Limb (tissue), 2 donors: ENCODE results near the gene PAK6.

Experiments used
- DNase-seq, 2 donors: peaks; one replicate each; pipeline ENCODE4 v3.0.0-alpha.2; 2016; ENCODE audit errors: extremely low spot score in 2 of 2

PAK6 gene

DNA sequence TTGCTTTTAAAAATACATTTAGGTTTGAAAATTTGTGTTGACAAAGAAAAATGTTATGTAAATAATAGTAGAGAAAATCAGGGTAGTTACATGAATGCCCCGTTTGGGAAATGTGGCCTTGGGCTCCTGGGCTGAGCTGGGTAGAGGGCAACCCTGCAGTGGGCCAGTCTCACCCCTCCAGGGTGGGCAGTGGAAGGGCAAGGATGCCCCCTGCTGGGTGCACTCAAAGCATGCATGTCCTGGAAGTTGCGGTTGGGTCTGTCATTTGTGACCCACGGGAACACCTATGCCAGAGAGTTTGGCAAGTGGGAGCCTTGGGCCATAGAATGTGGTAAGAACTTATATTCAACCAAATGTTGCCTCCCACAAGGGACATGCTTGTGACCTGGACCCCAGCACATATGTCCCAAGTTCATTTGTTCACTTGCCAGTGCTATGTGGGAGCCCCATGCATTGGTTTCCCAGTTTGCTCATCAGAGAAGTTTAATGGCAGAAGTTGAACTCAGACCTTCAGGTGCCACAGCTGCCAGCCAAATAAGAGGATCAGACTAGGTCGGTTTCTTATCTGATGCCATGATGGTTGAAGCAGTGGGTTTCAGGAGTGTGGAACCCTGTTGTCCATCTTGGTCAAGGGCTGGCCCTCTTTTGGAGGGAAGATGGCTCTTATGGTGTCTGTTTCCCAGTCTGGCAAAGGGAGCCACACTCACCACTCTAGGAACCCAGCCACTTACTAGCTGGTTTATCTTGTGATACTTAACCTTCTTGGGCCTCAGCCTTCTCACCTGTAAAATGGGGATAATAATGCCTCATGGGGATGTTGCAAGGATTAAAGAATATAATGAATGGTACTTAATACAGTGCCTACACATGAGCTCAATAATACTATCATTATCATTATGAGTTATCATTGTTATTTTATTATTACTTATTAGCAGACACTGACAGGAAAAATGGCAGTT lies 71.4 kb downstream of the PAK6 start:
- DNase-seq, result peak in 1 of 2 donors; percentile 70

DNA sequence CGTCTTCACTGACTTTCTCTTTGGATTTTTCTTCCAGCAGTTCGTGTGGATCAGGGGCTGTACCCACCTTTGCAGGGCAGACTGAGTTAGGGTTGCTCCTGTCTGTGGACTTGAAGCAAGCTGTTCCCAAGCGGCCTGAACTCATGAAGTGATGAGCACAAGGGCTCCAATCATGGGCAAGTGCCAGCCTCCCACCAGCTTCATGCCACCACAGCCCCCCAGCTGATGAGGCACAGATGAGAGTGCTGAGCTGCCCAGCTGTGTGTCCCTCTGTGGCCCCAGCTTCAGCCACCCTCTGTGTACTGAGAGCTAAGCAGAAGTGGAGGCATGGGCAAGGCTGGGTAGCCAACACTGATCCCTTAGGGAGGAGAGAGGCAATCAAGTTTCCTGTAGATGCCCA lies 72.1 kb downstream of the PAK6 start:
- no peak for DNase-seq

DNA sequence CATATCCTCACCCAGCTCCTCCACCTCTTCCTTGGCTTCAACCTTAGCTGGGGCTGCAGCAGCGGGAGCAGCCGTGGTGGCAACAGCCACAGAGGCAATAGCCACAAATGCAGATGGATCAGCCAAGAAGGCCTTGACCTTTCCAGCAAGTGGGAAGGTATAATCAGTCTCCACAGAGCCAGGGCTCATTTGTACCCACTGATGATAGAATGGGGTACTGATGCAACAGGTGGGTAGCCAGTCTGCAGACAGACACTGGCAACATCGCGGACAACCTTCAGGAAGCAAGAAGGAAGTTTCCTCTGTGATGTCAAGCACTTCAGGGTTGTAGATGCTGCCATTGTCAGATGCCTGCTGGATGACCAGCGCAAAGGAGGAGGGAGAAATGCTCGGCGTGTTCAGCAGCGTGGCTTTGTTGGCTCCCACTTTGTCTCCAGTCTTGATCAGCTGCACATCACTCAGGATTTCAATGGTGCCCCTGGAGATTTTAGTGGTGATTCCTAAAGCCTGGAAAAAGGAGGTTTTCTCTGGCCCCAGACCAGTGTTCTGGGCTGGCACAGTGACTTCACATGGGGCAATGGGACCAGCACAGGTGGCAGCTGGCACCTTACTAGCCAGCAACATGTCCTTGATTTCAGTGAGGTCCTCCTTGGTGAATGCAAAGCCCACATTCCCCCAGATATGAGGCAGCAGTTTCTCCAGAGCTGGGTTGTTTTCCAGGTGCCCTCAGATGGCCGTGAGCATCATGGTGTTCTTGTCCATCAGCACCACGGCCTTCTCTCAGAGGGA lies 73.7 kb downstream of the PAK6 start:
- DNase-seq, result no peak

DNA sequence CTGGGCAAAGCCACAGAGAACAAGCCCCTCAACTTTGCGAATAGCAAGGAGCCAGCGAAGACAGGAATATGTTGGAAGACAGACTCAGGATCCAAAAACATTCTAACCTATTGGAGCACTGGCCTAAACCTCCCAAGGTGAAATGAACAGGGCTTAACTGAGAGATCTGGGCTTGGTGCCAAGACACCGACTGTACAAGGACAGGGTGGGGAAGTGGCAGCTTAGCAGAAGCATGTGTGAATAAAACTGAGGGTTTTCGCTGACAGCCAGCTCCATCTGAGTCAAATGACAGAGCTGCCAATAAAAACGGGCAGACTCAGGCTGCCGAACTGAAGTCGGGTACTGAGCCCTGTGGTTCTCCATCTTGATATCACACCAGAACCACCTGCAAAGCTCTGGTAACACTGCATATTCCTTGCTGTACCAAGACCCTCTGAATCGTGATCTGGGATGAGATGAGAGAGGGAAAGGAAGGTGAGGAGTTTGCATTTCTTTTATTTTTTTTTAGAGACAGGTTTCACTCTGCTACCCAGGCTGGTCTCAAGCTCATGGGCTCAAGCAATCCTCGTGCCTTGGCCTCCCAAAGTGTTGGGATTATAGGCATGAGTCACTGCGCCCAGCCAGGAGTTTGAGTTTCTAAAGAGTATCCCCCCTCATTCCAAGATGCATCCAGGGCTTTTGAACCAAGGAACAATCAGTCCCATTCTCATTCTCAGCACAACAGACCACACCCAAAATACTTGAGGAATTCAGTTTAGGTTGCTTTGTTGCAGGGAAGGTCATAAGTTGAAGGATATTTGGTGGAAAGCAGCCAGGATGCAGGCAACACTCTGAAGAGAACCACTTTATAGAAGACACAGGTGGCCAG lies 74.9 kb downstream of the PAK6 start:
- DNase-seq, result peak in 1 of 2 donors; percentile 62

DNA sequence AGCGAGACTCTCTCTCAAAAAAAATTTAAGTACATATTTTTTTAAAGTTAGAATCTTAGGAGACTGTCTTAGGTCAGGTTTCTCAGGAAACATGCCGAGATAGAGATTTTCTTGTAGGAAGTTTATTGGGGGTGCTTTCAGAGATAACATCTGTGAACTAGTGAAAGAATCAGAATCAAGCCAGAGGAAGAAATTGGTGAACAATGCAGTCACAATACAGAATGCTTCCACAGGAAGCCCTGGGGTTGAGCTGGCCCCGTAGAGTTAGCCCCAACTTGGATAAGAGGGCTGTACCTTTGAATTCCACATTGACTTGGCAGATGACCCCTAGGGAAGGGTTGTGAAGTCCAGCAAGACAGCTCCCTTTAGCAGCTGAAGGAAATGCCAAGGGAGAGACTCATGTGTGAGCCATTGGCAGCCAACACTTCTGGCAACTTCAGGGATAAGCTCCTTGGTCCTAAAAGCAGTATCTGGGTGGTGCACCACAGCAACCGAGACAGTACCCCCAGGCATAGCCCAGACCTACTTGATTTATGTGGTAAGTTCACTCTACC lies 75.9 kb downstream of the PAK6 start:
- DNase-seq, result no peak

DNA sequence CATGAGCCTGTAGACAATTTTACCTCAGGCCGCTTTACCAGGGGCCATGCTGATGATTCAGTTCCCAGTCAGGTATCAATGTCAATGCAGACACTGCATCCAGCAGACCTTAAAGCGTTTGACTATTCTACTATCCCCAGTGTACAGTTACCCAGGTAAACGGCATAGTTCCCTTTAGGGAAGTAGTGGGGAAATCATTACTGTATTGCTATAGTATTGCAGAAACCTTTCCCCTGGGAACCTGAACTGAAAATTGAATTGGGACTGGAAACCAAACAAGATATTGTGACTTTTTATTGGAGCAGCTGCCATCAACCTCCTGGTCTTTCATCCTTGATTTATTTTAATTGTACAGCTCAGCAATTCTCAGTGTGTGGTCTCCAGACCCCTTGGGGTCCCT lies 78.1 kb downstream of the PAK6 start:
- DNase-seq, result no peak

DNA sequence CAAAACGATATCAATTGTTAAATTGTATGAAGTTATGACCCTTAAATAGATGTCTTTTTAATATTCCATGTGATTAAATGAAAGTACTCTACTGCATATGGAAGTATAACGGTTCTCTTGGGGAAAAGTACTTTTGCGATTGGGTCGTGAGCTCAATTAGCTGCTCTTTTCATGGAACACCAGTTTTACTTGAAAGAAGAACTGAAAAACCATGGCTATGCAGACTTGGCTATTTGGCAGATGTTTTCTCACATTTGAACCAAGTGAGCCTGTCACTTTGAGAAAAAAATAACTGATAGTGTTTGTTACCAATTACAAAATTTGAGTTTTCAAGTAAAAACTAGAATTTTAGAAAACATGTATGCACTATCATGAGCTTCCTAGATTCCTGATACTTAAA lies 78.7 kb downstream of the PAK6 start:
- DNase-seq, result no peak

DNA sequence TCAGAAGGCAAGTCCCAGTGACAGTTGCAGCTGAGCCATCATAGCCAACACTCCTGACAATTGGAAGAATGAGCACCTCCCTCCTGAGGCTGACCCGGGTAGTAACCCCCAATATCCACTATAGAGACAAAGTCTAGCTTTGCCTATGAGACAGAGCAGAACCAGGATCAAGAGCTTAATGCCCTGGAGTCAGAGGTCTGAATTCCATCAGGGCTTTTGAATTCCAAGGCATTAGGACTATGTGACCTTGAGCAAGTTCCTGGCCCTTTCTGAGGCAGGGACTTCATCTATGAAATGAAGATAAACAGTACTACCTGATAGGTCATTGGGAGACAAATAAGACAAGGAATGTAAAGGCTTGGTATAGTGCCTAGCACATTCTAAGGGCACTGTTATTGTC lies 81.5 kb downstream of the PAK6 start:
- no peak for DNase-seq

DNA sequence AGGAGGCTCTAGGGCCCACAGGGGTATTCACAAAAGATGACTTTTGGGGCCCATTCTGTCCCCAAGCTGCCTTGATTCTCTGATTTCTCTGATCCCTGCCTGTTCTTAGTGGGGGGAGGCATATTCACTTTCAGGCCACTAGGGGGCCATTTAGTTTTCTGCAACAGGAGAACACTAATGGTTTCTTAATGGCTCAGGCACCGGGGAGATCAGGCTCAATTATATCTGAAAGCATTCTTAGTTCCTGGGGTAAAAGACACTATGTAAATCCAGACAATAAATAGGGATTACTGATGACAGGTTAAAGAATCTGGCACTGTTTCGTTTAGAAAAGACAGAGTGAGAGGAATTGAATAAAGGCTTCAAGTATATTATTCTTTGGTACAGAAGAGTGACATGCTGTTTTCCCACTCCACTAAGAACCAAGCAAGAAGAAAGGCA lies 82.1 kb downstream of the PAK6 start:
- DNase-seq, result peak in 1 of 2 donors; percentile 80

DNA sequence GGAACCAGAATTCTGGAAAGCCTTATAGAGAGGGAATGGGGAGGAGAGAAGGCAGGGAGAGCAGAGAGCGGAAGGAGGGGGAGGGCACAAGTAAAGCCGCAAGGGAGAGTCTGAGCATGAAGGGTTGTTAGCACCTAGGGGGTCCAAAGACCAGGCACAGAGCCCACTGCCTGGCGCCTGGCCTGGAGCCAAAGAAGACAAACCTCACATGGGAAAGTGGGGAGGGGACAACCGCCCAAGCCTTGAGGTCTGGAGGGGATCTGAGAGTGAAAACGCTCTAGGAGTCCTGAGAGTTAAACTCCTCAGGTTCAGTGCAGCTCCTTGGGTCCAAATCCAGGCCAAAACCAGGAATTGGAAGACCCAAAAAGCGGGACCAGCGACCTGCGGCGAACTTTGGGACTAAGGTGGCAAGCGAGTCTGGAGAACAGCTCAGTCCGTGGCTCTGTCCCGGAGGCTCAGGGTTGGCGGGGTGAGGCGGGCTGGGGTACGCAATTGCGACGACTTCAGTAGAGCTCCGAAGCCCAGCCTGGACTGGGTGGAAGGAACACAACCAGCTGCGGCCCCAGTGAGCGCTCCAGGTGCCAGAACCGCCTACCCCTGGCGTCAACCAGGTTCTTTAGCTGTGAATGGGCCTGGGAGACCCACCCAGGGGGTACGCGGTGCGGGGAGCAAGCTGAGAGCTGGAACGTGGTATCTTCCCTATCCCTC lies 83.8 kb downstream of the PAK6 start:
- peak in 1 of 2 donors; percentile 66 for DNase-seq

DNA sequence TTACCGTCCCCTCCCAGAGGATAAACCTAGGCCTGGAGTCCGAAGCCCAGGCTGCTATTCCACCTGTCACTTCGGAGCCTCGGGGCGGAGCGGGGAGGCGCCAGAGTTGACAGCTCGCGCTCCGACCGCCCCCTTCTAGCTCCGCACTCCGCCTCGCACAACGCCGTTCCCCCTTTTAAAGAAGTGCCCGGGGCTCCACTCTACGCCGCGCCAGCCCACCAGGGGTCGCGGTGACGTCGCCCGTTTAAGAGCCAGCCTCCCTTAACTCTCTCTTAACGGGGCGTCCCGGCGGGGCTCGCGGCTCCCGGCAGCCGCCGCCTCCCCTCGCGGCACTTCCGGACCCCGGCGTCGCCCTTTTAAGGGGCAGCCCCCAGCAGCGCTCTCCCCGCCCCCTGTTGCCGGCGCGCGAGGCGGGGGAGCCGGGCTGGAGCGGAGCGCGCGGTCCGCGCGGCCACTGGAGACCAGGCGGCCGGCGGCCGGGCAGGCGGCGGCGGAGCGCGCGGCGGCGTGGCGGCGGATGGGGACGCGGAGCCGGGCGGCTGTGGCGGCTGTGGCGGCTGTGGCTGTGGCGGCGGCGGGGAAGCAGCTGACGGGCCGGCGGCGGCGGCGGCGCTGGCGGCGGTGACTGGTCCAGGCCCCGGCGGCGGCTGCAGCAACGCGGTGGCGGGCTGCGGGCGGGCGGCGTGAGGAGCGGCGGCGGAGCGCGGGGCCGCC lies 84.5 kb downstream of the PAK6 start, which contains the start of gene INAFM2:
TSS of gene INAFM2 (plus strand) at position 454 of the 714 bp plus-strand sequence. CDS start 364 bp downstream, outside the sequence.
- DNase-seq, result peak; percentile 92 to 95

DNA sequence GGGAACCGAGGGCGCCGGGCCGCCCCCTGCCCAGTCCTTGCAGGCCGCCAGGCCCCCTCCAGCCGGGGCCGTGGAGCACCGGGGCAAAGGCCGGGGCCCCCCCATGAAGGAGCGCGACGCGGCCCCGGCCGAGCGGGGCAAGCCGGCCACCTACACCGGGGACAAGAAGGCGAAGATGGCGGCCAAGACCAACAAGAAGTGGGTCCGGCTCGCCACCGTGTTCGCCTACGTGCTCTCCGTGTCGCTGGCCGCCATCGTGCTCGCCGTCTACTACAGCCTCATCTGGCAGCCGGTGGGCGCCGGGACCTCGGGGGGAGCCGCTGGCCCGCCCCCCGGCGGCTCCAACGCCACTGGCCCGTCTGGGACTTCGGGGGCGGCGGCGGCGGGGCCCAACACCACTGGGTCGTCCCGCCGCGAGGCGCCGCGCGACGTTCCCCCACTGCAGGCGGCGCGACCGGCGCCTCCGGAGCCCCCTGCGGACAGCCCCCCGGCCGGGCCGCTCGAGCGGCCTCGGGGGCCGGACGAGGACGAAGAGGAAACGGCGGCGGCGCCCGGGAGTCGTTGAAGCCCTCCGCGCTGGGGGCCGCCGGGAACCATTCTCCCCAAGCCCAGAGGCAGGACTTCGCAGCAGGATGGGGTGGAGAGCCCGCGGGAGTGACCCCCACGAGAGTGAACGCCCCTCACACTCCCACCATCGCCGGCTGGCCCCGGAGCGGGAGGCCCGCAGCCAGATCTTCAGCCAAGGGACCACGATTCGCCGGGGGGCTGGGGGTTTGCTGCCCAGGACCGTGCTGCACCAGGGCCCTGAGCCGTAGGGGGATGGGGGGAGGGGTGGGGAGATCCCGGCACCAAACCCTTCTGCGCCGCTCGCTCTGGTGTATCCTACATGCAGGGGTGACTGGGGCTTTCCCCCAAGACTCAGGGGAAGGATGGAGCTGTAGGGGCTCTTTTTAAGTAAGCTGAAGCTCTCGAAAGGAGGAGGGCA lies 85.4 kb downstream of the PAK6 start:
- DNase-seq, result peak in 1 of 2 donors; percentile 66

DNA sequence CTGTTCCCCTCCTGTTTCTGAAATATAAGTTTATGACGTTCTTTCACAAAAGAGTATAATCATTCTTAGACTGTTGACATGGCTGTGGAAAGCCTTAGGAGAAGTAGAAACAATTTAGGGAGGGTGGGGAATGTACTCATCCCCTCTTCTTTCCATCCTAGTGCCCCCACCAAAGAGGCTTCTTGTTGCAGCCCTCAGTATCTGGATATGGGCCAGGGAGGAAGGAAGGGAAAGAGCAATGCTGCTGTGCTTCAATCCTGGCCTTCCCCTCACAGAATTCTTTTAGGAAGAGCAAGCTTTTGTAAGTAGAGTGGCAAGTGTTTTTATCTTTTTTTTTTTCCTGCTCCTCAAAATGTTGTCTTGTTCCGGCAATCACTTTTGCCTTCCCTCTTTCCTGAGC lies 86.3 kb downstream of the PAK6 start:
- no peak for DNase-seq

DNA sequence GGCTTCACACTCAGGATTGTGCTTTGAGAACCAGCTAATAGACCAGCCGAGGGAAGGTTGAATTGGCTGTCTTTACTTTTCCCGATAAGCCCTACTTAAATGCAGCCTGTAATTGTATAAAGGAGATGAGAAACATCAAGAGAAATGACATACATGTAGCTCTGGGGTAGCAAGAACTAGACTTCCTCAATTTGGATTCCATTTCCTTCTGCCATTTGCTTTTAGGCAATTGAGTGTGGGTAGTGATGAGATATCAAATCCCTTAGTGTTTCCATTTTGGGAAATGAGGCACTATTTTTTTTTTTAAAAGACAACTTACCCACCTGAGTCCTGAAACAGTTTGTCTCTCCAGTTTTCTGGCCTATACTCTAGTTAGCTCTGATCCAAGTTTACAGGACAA lies 86.8 kb downstream of the PAK6 start:
- no peak for DNase-seq
